Hindlimb muscle (tissue), 1 donor: ENCODE measurements around the gene SURF4. TPM values are rescaled to one million over a fixed set of nuclear protein-coding genes. Genes with fewer than 3 reads are reported as not detected.
"Not testable (repeated sequence)": the region's sequence is repeated elsewhere in the genome, so short reads cannot be mapped to it uniquely, and the experiment has no call there.

Experiments
- DNase-seq: peaks from one replicate; pipeline ENCODE4 v3.0.0-alpha.2; 2013
- polyA plus RNA-seq: library from polyadenylated mRNA; unstranded; fragments of 120-200 nt; gene quantifications from one replicate; pipeline ENCODE4 v1.2.1, GENCODE V29; 2013; ENCODE audit not compliant: insufficient read length

The SURF4 gene
- polyA plus RNA-seq, 1 donor = 89.8 TPM

DNA sequence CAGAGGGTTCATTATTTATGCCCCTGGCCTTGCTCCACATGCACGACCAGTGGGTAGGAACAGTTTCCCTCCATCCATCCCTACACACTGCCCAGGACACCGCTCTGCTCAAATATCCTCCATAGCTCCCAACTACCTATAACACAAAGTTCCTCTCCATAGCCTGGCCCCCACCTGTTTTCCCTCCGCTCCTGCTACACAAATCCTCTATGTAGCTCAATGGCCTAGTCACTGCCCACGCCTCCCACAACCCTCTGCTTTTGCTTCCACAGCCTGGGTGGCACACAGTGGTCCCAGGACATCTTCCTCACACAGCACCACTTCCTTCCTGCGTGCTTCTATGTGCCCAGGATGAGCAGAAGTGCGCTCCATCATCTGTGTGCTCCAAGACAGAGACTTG is 21.5 kb upstream of the SURF4 start:
- no peak for DNase-seq

DNA sequence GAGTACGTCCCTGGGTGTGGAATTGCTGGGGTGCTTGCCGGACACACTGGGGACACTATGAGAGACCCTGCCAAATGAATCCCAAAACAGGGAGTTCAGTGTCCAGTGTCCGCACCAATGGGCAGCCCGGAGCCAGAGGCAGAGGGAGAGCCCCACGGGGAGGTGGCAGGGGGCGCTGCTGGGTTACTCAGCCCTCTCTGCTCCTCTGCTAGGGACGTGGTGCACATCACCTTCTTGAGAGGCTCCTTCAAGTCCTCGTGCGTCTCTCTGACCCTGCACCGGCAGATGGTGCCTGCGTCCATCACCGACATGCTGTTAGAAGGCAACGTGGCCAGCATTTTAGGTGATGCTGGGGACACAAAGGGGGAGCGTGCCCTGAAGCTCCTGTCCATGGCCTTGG is 21.1 kb upstream of the SURF4 start:
- DNase-seq = no peak

GRCh38 chr9:133394687-133395271 is 18.9 kb upstream of the SURF4 start:
- DNase-seq = no peak

GRCh38 chr9:133393399-133393798 is 17.5 kb upstream of the SURF4 start:
- DNase-seq = no peak

GRCh38 chr9:133392308-133392707 is 16.4 kb upstream of the SURF4 start:
- DNase-seq = not testable (repeated sequence)

- not testable (repeated sequence) for DNase-seq
Measured at GRCh38 chr9:133391449-133391848, 15.6 kb upstream of the SURF4 start.

- DNase-seq = no peak
Measured at GRCh38 chr9:133390713-133391112, 14.9 kb upstream of the SURF4 start.

GRCh38 chr9:133389562-133389961 is 13.7 kb upstream of the SURF4 start:
- no peak for DNase-seq

DNA sequence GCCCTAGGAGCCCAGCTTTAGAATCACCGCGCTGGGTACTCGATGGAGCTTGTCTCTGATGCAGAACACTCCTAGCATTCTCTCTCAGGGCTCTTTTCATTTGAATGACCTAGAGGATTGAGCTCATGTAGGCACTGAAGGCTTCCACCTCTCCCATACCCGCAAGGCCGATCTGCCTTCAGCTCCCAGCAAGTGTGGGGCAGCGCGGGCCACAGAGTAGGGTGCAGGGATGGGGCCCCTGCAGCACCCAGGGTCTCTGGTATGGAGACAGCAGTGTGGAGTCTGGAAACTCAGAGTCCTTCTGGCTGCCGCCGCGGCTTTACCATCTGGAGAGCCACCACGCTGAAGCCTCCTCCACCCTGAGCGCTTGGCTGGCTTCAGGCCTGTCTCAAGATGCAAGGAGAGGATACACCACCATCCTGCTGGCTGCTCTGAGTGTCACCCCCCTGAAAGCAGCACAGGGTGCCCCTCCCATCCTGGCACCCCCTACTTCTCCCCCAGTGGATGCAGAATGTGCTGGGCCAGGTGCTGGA is 13.2 kb upstream of the SURF4 start:
- no peak for DNase-seq

GRCh38 chr9:133387680-133388079 is 11.8 kb upstream of the SURF4 start:
- DNase-seq = no peak

- DNase-seq = no peak
Measured at GRCh38 chr9:133386338-133386737, 10.5 kb upstream of the SURF4 start.

DNA sequence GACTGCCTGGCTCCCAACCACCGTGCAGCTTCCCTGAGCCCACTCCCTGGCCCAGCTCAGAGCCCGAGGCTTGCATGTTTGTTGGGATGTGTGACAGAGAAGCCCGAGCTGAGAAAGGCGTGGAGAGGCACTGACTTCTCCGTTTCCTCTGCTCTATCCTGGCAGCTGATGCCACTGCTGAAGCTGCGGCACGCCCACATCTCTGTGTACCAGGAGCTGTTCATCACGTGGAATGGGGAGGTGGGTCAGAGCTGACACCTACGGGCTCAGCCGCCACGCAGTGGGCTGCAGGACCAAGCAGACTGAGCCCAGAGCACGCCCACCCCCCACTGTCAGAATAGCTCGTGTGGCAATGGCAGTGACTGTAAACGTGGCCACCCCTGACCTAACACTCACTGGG is 9.6 kb upstream of the SURF4 start:
- no peak for DNase-seq

- no peak for DNase-seq
Measured at GRCh38 chr9:133384736-133385321, 9.0 kb upstream of the SURF4 start.

- no peak for DNase-seq
Measured at GRCh38 chr9:133383438-133383837, 7.6 kb upstream of the SURF4 start.

DNA sequence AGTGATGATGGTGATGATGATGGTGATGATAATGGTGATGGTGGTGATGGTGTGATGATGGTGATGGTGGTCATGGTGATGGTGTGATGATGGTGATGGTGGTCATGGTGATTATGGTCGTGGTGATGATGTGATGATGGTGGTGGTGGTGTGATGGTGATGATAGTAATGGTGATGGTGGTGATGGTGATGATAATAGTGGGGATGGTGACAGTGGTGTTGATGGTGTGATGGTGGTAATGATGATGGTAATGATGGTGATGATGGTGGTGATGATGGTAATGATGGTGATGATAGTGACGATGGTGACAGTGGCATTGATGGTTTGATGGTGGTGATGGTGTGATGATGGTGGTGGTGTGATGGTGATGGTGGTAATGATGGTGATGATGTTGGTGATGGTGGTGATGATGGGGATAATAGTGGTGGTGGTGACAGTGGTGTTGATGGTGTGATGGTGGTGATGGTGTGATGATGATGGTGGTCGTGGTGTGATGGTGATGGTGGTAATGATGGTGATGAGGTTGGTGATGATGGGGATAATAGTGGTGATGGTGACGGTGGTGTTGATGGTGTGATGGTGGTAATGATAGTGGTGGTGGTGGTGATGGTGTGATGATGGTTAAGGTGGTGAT is 6.8 kb upstream of the SURF4 start:
- no peak for DNase-seq

- no peak for DNase-seq
Measured at GRCh38 chr9:133380734-133381133, 4.9 kb upstream of the SURF4 start.

GRCh38 chr9:133379153-133380086 is 3.6 kb upstream of the SURF4 start:
- no peak for DNase-seq

GRCh38 chr9:133378408-133378962 is 2.6 kb upstream of the SURF4 start:
- DNase-seq = no peak

GRCh38 chr9:133377721-133378216 is 1.9 kb upstream of the SURF4 start:
- DNase-seq = no peak

DNA sequence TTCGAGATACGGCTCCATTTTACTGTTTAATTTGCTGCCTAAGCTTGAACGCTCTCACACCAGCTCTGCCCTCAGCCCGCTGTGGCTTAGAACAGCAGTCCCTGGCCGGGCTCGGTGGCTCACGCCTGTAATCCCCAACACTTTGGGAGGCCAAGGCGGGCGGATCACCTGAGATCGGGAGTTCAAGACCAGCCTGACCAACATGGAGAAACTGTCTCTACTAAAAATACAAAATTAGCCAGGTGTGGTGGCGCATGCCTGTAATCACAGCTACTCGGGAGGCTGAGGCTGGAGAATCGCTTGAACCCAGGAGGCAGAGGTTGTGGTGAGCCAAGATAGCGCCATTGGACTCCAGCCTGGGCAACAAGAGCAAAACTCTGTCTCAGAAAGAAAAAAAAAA is 1.4 kb upstream of the SURF4 start:
- not testable (repeated sequence) for DNase-seq

GRCh38 chr9:133375116-133375723 is 640 bp downstream of the SURF4 start:
- DNase-seq = peak; percentile 32

- DNase-seq = no peak
Measured at GRCh38 chr9:133374612-133375115, 1.2 kb downstream of the SURF4 start.
